MM.1S (cell line): Measurements from ENCODE around the gene CYP19A1.

ENCODE experiments used
- DNase-seq: peaks from one replicate; pipeline ENCODE4 v3.0.0-alpha.2; 2015
- H2AFZ ChIP-seq: fragments of 300-600 bp; sonication (generic); 2 replicates; pipeline ENCODE4 v1.6.0; 2016; ENCODE audit warnings: antibody characterized with exemption, low read length
- H3F3A ChIP-seq: fragments of 300-600 bp; sonication (generic); 2 replicates; pipeline ENCODE4 v1.6.1; 2016; ENCODE audit warnings: mild to moderate bottlenecking, antibody characterized with exemption, low read length, moderate library complexity, mixed read lengths; ENCODE audit not compliant: insufficient read depth
- H3K27ac ChIP-seq: fragments of 300-600 bp; sonication (generic); 2 replicates; pipeline ENCODE4 v1.5.1; 2016; ENCODE audit warnings: mild to moderate bottlenecking, low read length
- H3K27me3 ChIP-seq: fragments of 300-600 bp; sonication (generic); replicated peaks from 2 replicates; pipeline ENCODE4 v1.6.0; 2016; ENCODE audit warnings: low read length; ENCODE audit not compliant: insufficient read depth
- H3K36me3 ChIP-seq: fragments of 300-600 bp; sonication (generic); replicated peaks from 2 replicates; pipeline ENCODE4 v1.6.1; 2016; ENCODE audit warnings: mild to moderate bottlenecking, low read length, mixed read lengths; ENCODE audit not compliant: insufficient read depth
- H3K4me1 ChIP-seq: fragments of 300-600 bp; sonication (generic); 2 replicates; pipeline ENCODE4 v1.6.1; 2016; ENCODE audit warnings: low read length, mixed read lengths
- H3K4me2 ChIP-seq: fragments of 300-600 bp; sonication (generic); 2 replicates; pipeline ENCODE4 v1.6.0; 2016; ENCODE audit warnings: low read depth, low read length
- H3K4me3 ChIP-seq: fragments of 300-600 bp; sonication (generic); 2 replicates; pipeline ENCODE4 v1.5.1; 2016; ENCODE audit warnings: low read length, mixed read lengths
- H3K79me2 ChIP-seq: fragments of 300-600 bp; sonication (generic); 2 replicates; pipeline ENCODE4 v1.6.1; 2016; ENCODE audit warnings: mixed run types, low read length, mixed read lengths
- H3K9ac ChIP-seq: fragments of 300-600 bp; sonication (generic); 2 replicates; pipeline ENCODE4 v1.6.1; 2016; ENCODE audit warnings: low read length, mixed read lengths
- H3K9me2 ChIP-seq: fragments of 300-600 bp; sonication (generic); replicated peaks from 2 replicates; pipeline ENCODE4 v1.6.1; 2016; ENCODE audit warnings: mild to moderate bottlenecking, low read length, mixed read lengths; ENCODE audit not compliant: insufficient read depth
- H3K9me3 ChIP-seq: fragments of 300-600 bp; sonication (generic); replicated peaks from 2 replicates; pipeline ENCODE4 v1.6.1; 2016; ENCODE audit warnings: mild to moderate bottlenecking, low read length, mixed read lengths; ENCODE audit not compliant: insufficient read depth
- H4K20me1 ChIP-seq: fragments of 300-600 bp; sonication (generic); 2 replicates; pipeline ENCODE4 v1.6.1; 2016; ENCODE audit warnings: mild to moderate bottlenecking, low read length, moderate library complexity, mixed read lengths; ENCODE audit not compliant: insufficient read depth
- EZH2 ChIP-seq: fragments of 300-600 bp; sonication (generic); optimal IDR thresholded peaks from 2 replicates; pipeline ENCODE3; 2017; ENCODE audit warnings: low read depth, mild to moderate bottlenecking, antibody characterized with exemption, low read length, mixed read lengths
- EZH2phosphoT487 ChIP-seq: fragments of 300-600 bp; sonication (generic); IDR thresholded peaks from 2 replicates; pipeline ENCODE4 v1.6.1; 2018; ENCODE audit warnings: antibody characterized with exemption, low read length
- TF ChIP-seq, protein P1 (sequence below): fragments of 300-600 bp; sonication (generic); IDR thresholded peaks from 2 replicates; pipeline ENCODE4 v1.5.1; 2016; ENCODE audit warnings: antibody characterized with exemption, low read length, mixed read lengths

The CYP19A1 gene

GRCh38 chr15:51202783-51203182, 135.6 kb downstream of the CYP19A1 start:
- H3K27ac ChIP-seq, result no peak overlapping the region
- no peak overlapping the region for H3K4me3 ChIP-seq
- H4K20me1 ChIP-seq, result no peaks in the 10 kb centered on the region
- no peak for TF ChIP-seq EZH2phosphoT487
- no peak for TF ChIP-seq EZH2
- TF ChIP-seq, protein P1, sequence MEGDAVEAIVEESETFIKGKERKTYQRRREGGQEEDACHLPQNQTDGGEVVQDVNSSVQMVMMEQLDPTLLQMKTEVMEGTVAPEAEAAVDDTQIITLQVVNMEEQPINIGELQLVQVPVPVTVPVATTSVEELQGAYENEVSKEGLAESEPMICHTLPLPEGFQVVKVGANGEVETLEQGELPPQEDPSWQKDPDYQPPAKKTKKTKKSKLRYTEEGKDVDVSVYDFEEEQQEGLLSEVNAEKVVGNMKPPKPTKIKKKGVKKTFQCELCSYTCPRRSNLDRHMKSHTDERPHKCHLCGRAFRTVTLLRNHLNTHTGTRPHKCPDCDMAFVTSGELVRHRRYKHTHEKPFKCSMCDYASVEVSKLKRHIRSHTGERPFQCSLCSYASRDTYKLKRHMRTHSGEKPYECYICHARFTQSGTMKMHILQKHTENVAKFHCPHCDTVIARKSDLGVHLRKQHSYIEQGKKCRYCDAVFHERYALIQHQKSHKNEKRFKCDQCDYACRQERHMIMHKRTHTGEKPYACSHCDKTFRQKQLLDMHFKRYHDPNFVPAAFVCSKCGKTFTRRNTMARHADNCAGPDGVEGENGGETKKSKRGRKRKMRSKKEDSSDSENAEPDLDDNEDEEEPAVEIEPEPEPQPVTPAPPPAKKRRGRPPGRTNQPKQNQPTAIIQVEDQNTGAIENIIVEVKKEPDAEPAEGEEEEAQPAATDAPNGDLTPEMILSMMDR, result no peak
- no peaks in the 10 kb centered on the region for H3K36me3 ChIP-seq
- H3K4me2 ChIP-seq, result no peak overlapping the region
- DNase-seq, result no peak
- no peaks in the 10 kb centered on the region for H3K4me1 ChIP-seq
- H3F3A ChIP-seq, result no peaks in the 10 kb centered on the region
- H2AFZ ChIP-seq, result no peak overlapping the region
- no peaks in the 10 kb centered on the region for H3K27me3 ChIP-seq
- H3K9ac ChIP-seq, result no peak overlapping the region
- no peaks in the 10 kb centered on the region for H3K79me2 ChIP-seq
- H3K9me2 ChIP-seq, result no peaks in the 10 kb centered on the region
- no peaks in the 10 kb centered on the region for H3K9me3 ChIP-seq

GRCh38 chr15:51201581-51201980, 136.8 kb downstream of the CYP19A1 start:
- no peak for DNase-seq
- Histone ChIP-seq H3K79me2 (no peaks in the 10 kb centered on the region), H3F3A (no peaks in the 10 kb centered on the region), H4K20me1 (no peaks in the 10 kb centered on the region), H3K9me3 (no peaks in the 10 kb centered on the region), H3K9me2 (no peaks in the 10 kb centered on the region), H3K27ac (no peak overlapping the region), H3K4me1 (no peaks in the 10 kb centered on the region), H2AFZ (no peak overlapping the region), H3K4me2 (no peak overlapping the region), H3K36me3 (no peaks in the 10 kb centered on the region), H3K9ac (no peak overlapping the region), H3K27me3 (no peaks in the 10 kb centered on the region), H3K4me3 (no peak overlapping the region)
- TF ChIP-seq EZH2, result no peak
- TF ChIP-seq, protein P1, result no peak
- TF ChIP-seq EZH2phosphoT487, result no peak

DNA sequence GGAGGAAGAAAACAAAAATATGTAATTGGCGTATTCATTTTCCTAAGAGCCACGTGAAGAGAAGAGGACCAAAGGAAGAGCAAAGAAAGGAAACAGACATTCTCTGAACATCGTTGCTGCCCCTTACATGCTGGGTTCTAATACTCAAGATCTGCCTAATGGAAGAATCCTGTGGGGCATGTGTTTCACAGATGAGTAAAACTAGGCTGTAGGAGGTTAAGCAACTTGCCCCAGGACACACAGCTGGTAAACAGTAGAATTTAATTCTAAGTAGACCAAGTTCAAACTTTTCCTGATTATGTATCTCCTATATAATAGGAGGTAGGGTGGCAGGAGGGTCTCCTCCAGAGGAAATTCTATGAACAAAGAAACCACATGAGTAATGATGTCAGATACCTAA, 137.6 kb downstream of the CYP19A1 start:
- H3K9me3 ChIP-seq, result no peaks in the 10 kb centered on the region
- no peaks in the 10 kb centered on the region for H3K9me2 ChIP-seq
- H3K4me1 ChIP-seq, result no peaks in the 10 kb centered on the region
- no peak overlapping the region for H3K4me3 ChIP-seq
- no peaks in the 10 kb centered on the region for H3K36me3 ChIP-seq
- TF ChIP-seq EZH2 (no peak), EZH2phosphoT487 (no peak)
- TF ChIP-seq, protein P1, result no peak
- H2AFZ ChIP-seq, result no peak overlapping the region
- no peaks in the 10 kb centered on the region for H3K79me2 ChIP-seq
- DNase-seq, result no peak
- H3K4me2 ChIP-seq, result no peak overlapping the region
- H3K27ac ChIP-seq, result no peak overlapping the region
- H3K9ac ChIP-seq, result no peak overlapping the region
- no peaks in the 10 kb centered on the region for H4K20me1 ChIP-seq
- no peaks in the 10 kb centered on the region for H3K27me3 ChIP-seq
- H3F3A ChIP-seq, result no peaks in the 10 kb centered on the region
